ENCODE data around the gene MPZL2.

GRCh38 chr11:118276422-118276821 lies 12.3 kb upstream of the MPZL2 start:
- no peak for TF ChIP-seq CTCF (CRISPR knock-in tag; IDR thresholded peaks at IDR 0.05)
- no peak for TF ChIP-seq ZSCAN31 (CRISPR knock-in tag; IDR thresholded peaks at IDR 0.05; ENCODE audit: low read depth)
- TF ChIP-seq KDM1A (CRISPR knock-in tag; IDR thresholded peaks at IDR 0.05) = no peak
- no peak for TF ChIP-seq ZBTB44 (CRISPR knock-in tag; IDR thresholded peaks at IDR 0.05)
- TF ChIP-seq ZFP36 (IDR thresholded peaks at IDR 0.05; ENCODE audit: borderline replicate concordance, low read depth, low read length, partially characterized antibody) = no peak
